DND-41 (cell line): ENCODE results near the gene COL15A1.

Experiments
- ATAC-seq: fragments of 200-7000 bp; cut with Tn5 transposase; 3 replicates; pipeline ENCODE4 v1.9.1; 2021; ENCODE audit warnings: low read depth; ENCODE audit not compliant: insufficient read depth
- DNase-seq: peaks from one replicate; pipeline ENCODE4 v3.0.0-alpha.2; 2020
- H2AFZ ChIP-seq: 2 replicates; pipeline ENCODE4 v1.6.0; 2012; ENCODE audit warnings: low read depth, low read length
- H3K27ac ChIP-seq: 2 replicates; pipeline ENCODE4 v1.5.1; 2012; ENCODE audit warnings: low read length, inconsistent platforms
- H3K27me3 ChIP-seq: fragments of 200-600 bp; sonication (generic); 2 replicates; pipeline ENCODE4 v1.6.0; 2012; ENCODE audit warnings: low read length, mild to moderate bottlenecking, inconsistent platforms; ENCODE audit not compliant: insufficient read depth, poor library complexity
- H3K36me3 ChIP-seq: 2 replicates; pipeline ENCODE4 v1.5.1; 2012; ENCODE audit warnings: low read length, inconsistent platforms; ENCODE audit not compliant: insufficient read depth
- H3K4me1 ChIP-seq: 2 replicates; pipeline ENCODE4 v1.5.1; 2012; ENCODE audit warnings: mild to moderate bottlenecking, low read length; ENCODE audit not compliant: insufficient read depth
- H3K4me2 ChIP-seq: 2 replicates; pipeline ENCODE4 v1.6.0; 2012; ENCODE audit warnings: mild to moderate bottlenecking, moderate library complexity, low read length, inconsistent platforms; ENCODE audit not compliant: insufficient read depth
- H3K4me3 ChIP-seq, 2 experiments: fragments of 200-600 bp in 1 of 2; shearing (Covaris generic) in 1 of 2; 2 replicates each; pipeline ENCODE4 v1.5.1; 2012 to 2016; ENCODE audit warnings: inconsistent platforms in 2 of 2, low read length in 2 of 2, mild to moderate bottlenecking in 2 of 2, low read depth in 1 of 2, moderate library complexity in 1 of 2
- H3K79me2 ChIP-seq: 2 replicates; pipeline ENCODE4 v1.6.0; 2012; ENCODE audit warnings: low read length, inconsistent platforms; ENCODE audit not compliant: insufficient read depth
- H3K9ac ChIP-seq: 2 replicates; pipeline ENCODE4 v1.6.0; 2012; ENCODE audit warnings: low read depth, mild to moderate bottlenecking, inconsistent platforms, low read length, moderate library complexity
- H3K9me3 ChIP-seq: 2 replicates; pipeline ENCODE4 v1.5.1; 2012; ENCODE audit warnings: low read length, moderate library complexity, mild to moderate bottlenecking, inconsistent platforms; ENCODE audit not compliant: insufficient read depth, severe bottlenecking
- H4K20me1 ChIP-seq: 2 replicates; pipeline ENCODE4 v1.6.0; 2012; ENCODE audit warnings: low read length; ENCODE audit not compliant: insufficient read depth
- CTCF ChIP-seq: IDR thresholded peaks from 2 replicates; pipeline ENCODE4 v1.5.1; 2012; ENCODE audit warnings: borderline replicate concordance, low read length, moderate library complexity, mild to moderate bottlenecking; ENCODE audit not compliant: poor library complexity, severe bottlenecking; ENCODE audit errors: extremely low read depth
- EZH2 ChIP-seq: IDR thresholded peaks from 3 replicates; pipeline ENCODE4 v1.6.1; 2012; ENCODE audit warnings: borderline replicate concordance, low read depth, mild to moderate bottlenecking, moderate library complexity, low read length, inconsistent platforms; ENCODE audit not compliant: severe bottlenecking

COL15A1 gene

GRCh38 chr9:98995059-98995671, 51.5 kb downstream of the COL15A1 start:
- Histone ChIP-seq H3K9ac (no peak overlapping the region), H3K4me2 (no peak overlapping the region), H3K79me2 (no peaks in the 10 kb centered on the region), H3K27me3 (peaks cover 4% of the 10 kb centered on the region), H3K4me1 (no peaks in the 10 kb centered on the region), H2AFZ (no peak overlapping the region), H3K4me3 (no peak overlapping the region), H3K27ac (no peak overlapping the region), H4K20me1 (no peaks in the 10 kb centered on the region), H3K9me3 (no peaks in the 10 kb centered on the region), H3K36me3 (no peaks in the 10 kb centered on the region)
- no peak for TF ChIP-seq EZH2
- no peak for TF ChIP-seq CTCF
- ATAC-seq: no peak
- DNase-seq: no peak

- Histone ChIP-seq H2AFZ (no peak overlapping the region), H3K79me2 (no peaks in the 10 kb centered on the region), H3K27ac (no peak overlapping the region), H4K20me1 (no peaks in the 10 kb centered on the region), H3K9ac (no peak overlapping the region), H3K4me2 (no peak overlapping the region), H3K4me3 (no peak overlapping the region), H3K4me1 (no peaks in the 10 kb centered on the region), H3K9me3 (no peaks in the 10 kb centered on the region), H3K36me3 (no peaks in the 10 kb centered on the region), H3K27me3 (peaks cover 4% of the 10 kb centered on the region)
- ATAC-seq (no peak), DNase-seq (no peak)
- no peak for TF ChIP-seq CTCF
- TF ChIP-seq EZH2: no peak
Observed at GRCh38 chr9:98995971-98996504, 52.3 kb downstream of the COL15A1 start.

GRCh38 chr9:98997604-98998003, 53.9 kb downstream of the COL15A1 start:
- no peak overlapping the region for H3K4me3 ChIP-seq
- no peak overlapping the region for H2AFZ ChIP-seq
- ATAC-seq (0 out of 3 replicates have a peak, but pooled peaks have one; percentile 39), DNase-seq (peak; percentile 27)
- no peaks in the 10 kb centered on the region for H3K79me2 ChIP-seq
- H3K27ac ChIP-seq: no peak overlapping the region
- H3K4me2 ChIP-seq: no peak overlapping the region
- H3K36me3 ChIP-seq: no peaks in the 10 kb centered on the region
- TF ChIP-seq EZH2 (no peak), CTCF (no peak)
- no peaks in the 10 kb centered on the region for H3K9me3 ChIP-seq
- H3K27me3 ChIP-seq: peaks cover 4% of the 10 kb centered on the region
- no peaks in the 10 kb centered on the region for H3K4me1 ChIP-seq
- no peak overlapping the region for H3K9ac ChIP-seq
- no peaks in the 10 kb centered on the region for H4K20me1 ChIP-seq
